Stimulated activated CD4-positive, alpha-beta T cell treated with anti-CD3 and anti-CD28 coated beads, Interleukin-12 subunit alpha, Interleukin-12 subunit beta, amount 100 ng/mL, for 24 hours (primary cell): ENCODE data around the gene PRKG1.

Experiments
- DNase-seq, 2 experiments: peaks; one replicate each; pipeline ENCODE4 v3.0.0-alpha.2; 2020; ENCODE audit warnings: low read depth in 2 of 2

PRKG1 gene

DNA sequence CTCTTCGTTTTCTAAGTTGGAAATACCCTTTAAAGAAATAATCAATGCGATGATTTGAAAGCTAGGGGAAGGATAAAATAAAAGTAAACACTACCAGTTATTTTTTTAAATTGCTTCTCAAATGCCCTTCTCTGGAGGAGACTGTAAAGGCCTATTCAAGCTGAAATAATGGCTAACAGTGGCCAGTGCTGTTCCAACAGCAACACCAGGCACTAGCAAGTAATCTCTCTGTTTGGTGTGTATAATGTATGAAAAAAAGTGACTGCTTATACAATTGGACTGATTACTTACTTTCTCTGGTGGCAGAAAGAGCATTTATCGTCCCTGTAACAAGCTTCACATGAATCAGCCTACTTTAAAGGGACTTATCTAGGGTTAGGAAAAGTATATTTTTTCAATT, 522.4 kb downstream of the PRKG1 start:
- DNase-seq, result no peak

DNA sequence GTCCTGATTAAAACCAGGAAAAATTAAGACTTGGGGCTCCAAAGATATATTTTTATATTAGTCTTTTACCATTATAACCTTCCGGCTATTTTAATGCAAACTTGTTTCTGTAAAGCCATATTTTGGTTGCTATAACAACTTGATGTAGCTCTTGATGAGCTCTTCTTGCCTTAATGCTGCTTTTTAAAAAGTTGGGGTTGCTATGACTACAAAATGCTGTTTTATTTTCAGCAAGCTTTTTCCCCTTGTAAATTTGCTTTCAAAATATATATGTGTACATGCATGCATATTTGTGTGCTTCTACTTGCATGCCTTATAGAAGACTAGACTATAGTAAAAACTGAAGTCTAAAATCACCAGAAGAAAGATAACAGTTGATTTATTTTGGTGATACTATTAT, 525.4 kb downstream of the PRKG1 start:
- no peak for DNase-seq

DNA sequence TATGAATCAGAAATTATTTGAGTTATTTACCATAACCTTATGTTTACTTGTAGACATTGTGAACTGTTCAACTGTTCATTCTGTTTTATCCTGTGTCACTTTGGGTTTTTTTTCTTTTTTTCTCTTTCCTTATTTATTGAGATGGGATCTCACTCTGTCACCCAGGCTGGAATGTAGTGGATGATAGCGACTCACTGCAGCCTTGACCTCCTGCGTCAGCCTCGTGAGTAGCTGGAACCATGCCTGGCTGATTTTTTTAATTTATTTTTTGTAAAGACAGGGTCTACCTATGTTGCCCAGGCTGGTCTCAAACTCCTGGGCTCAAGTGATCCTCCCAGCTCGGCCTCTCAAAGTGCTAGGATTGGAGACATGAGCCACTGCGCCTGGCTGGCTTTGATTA, 528.0 kb downstream of the PRKG1 start:
- DNase-seq, result no peak

DNA sequence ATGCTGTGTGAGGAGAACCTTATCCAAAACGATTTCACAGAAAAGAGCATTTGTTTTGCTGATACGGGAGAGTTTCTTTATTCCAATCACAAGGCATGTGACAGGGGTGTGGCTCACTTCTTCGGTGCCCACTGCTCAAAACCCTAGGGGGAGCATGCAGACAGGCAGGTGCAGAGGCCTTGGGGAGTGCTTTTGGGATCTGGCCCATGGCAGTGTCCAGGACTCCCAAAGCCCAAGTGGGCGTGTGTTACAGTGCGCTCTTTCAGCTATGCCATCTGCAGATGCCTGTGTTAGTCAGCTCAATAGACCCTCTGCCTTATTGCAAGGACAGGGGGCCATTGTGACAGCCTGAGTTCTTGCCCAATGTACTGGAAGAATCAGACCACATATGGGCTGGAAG, 530.3 kb downstream of the PRKG1 start:
- DNase-seq, result no peak

DNA sequence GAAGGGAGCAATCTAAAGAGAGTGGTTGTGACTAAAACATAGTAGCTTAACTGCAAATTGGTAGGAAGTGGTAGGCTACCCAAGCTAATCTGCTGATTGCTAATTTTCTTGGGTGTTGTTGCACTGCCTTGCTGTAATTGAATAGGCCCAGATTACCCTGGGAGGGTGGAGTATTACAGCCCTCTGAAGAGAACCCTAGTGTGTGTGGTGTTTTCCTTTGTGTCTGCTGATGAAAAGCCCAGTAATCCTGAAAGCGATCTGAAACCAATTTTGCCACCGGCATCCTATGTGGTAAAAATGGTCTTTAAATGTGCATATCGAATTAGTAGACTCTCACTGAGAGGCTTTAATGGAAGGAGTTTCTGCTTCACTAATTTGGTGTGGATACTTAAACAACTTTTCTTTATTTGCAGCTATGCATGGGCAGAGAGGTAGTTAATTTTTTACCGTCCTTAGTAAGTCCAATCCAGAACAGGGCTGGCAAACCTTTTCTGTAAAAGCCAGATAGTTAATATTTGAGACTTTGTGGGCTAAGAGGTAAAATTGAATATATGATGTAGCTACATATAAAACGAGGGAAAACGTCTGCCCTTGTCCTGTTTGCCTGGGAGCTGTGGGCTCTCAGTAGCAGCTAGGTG, 532.7 kb downstream of the PRKG1 start:
- no peak for DNase-seq

DNA sequence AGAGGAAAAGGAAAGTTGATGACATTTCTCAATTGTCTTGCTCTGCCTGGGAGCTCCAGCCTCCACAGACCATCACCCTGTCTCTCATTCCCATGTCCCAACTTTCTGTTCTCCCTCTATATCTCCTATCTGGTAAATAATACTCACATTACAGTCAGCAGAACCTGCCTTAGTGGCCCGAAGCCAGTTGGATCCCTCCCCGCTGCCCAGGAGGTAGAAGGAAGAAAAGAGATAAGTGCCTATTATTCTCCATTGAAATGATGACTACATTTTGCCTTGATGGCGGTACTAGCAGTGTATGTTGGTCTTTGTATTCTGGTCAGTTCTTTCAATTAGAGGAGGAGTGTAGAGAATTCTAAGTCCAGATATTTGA, 533.2 kb downstream of the PRKG1 start:
- no peak for DNase-seq

DNA sequence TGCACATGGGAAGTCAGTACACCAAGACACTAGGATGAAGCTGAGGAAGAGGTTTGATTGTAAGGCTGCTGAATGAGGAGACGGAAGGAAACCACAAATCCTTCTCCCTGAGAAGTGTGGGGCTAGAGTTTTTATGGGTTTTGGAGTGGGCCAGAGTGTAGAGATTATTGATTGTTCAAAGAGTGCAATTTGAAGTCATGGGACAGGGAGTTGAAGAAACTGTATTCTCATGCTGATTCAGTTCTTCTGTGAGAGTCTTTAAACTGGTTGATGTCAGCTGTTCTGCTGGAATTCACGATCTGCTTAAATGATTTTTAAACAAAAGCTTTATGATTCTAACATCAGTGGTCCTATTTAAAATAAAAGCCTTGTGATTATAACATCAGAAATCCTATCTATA, 533.9 kb downstream of the PRKG1 start:
- no peak for DNase-seq

DNA sequence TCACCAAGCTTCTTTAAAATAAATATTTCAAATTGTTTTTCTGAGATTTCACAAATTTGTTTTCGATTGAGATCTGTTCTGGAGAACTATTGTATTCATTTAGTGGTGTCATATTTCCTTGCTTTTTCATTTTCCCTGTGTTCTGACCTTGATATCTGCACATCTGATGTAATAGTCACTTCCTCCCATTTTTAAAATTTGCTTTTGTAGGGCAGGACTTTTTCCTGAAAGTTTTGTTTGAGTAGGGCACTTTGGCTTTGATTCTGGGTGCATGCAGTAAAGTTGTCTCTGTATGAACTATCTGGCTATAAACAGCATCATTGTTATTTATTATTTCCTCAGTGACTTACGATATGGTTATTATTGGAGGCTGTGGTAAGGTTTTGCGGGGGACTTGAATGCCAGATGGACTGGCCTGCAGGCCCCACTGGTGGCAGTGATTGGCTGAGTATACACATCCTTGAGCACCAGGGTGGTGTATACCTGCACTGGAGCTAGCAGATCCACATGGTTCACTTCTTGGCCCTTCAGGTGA, 541.5 kb downstream of the PRKG1 start:
- DNase-seq, result no peak

DNA sequence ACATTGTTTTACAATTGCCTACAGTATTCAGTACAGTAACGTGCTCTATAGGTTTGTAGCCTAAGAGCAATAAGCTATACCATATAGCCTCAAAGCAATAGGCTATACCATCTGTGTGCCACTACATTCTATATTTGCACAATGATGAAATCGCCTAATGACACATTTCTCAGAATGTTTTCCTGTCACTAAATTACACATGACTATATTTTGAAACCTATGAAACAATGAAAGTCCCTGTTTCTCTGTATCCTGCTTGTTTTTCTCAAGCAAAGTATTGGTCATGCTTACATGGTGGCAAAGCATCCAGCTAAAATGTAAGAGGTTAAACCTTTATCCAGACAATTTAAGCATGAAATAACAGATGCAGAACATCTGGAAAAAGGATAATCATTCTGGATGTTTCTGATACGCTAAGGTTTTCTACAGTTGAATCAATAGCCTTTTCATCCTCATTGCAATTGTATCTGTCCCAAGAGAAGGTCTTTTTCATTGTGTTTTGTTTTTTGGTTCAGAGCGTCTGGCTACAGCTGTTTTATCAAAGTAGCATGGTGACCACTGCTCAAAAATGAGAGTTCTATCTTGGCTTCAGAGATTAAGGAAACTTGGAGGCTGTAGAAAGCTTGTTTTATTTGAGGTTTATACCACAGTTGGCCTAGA, 543.4 kb downstream of the PRKG1 start:
- DNase-seq, result no peak

DNA sequence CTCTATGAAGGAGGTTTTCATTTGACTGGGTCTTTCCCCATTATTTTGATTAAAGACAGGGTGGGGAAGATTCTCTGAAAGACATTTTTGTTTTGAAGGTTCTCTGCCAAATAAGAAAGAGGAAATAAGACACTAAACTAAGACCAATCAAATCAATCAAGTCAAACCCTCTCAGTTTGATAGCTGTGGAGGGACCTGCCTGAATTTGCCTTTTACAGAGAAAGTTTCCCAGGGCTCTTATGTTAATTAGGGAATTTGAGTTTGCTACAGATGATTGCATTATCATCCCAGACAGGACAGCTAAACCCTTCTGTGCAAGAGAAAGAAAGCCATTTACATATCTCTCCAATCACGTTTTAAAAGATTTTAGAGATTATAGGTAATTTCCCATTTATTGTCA, 545.1 kb downstream of the PRKG1 start:
- no peak for DNase-seq

DNA sequence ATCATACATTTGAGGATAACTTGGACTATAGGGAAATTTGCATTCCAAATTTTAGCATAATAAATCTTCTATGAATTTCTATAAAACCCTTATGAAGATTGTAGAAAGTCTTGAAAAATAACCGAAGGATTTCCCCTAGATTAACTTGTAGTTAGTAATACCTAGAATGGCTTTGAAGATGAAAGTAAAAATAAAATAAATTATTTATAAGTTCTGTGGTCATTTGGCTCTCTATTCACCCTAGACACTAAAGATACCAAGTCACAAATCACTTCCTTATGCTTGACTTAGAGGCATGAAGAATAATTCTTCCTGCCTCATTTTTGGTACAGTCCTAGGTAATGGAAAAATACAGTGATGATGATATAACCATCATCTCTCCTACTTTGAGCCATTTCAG, 545.8 kb downstream of the PRKG1 start:
- no peak for DNase-seq

DNA sequence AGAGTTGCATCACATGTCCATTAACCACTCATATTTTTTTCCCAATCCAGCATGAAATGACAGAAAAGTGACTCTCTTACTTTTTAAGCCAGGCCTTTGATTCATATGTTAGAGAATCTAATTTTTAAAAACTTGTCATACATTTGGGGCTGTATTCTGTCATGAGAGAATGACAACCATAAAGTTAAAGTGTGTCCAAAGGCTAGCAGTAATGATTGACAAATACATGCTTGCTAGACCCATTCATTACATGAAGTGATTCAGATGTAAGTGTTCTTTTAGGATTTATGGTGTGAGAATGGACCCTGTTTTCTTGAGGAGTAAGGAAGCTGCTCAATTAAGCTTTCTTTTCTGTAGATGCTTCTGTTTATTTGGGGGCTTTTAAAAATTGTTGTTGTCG, 549.7 kb downstream of the PRKG1 start:
- DNase-seq, result no peak

DNA sequence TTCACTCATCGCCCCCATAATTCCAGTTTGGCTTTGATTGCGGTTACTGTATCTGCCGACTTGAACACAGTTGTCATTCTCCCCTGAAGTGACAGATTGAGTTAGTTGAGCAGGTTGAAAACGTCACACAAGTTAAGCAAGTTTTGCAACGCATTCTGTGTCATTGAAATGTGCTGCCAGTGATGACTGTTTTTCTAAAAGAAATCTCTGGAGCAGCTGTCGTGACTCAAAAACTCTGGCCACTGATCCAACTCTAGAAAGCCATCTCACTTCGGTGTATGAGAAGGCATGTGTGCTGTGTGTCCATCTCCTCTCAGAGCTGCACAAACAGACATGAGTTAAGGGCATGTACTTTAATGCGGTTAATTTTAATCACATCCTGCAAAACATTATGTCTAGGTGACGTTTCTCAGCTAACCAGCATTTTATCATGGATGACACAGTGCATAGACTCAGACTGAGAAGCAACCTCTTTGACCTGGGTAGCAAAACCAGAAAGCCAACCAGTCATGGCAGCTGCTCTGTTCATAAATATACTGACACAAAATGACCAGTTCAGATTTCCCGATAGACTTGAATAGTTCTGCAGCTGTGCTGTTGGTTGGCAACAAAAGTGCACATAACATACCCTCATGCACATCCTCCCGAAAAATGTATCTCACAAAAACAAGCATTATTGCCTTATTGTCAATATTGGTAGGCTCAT, 555.8 kb downstream of the PRKG1 start:
- DNase-seq, result no peak

DNA sequence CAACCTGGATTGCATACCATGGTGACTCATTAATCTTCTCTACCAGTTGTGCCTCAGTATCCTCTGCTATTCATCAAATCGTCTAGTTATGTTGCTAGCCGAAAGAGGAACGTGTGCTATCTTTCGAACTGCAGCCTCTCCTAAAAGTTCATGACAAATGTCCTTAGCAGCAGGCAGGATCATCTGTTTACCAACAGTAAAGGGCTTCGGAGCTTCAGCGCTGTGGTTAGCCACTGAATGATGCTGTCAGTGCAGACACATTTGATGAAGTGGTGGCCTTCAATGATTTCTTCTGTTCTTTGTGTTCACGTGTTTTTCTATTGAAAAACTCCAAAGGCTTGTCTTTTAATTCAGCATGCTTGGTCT, 556.3 kb downstream of the PRKG1 start:
- DNase-seq, result no peak

DNA sequence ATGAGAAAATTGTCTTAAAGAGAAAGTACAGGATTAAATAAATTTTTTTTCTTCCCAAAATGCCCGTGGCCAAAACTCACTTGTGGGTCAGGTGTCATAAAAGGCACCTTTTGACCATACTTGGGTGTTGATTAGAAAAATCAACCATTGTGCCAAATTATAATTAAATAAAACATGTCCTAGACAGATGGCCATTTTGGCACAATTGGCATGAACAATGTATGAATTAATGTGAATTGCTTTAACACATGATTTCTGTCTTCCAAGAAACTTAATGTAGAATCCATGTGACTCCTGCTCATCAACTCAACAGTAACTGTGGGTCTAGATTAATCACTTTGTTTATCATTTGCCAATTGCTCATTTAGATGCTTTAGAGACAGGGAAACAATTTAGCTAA, 561.1 kb downstream of the PRKG1 start:
- DNase-seq, result no peak

DNA sequence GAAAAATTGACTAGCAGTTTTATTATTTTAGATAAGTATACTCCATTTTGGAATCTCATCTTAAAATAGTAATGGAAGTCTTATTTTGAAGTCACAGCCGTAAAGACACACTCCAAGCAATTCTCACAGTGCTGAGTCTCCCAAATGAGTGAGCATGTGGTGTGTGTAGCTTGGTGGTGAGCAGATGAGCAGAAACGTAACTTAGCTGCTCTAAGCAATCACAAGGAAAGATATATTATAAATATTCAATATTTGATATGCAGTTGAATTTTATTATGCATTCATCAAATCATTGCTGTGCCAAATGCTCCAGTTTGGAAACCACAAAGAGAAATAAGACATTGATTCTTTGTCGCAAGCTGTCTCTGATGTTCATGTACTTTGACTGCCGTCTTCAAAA, 563.9 kb downstream of the PRKG1 start:
- no peak for DNase-seq

DNA sequence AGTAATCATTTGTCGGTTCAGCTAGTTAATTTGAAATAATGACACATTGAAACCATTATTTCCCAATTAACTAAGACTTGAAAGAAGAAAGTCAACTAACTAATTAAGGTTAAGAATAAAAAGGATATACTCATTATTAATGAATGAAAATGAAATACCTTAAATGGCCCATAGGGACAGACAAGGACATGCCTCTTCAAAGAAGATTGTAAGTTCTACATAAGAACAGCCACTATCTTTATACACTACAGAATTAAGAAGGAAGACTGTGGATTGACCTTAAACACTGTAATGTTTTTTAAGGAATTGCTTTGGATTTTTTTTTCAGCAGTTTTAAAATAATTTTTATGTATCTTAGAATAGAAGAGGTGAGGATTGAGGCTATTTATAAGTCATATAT, 564.5 kb downstream of the PRKG1 start:
- no peak for DNase-seq

DNA sequence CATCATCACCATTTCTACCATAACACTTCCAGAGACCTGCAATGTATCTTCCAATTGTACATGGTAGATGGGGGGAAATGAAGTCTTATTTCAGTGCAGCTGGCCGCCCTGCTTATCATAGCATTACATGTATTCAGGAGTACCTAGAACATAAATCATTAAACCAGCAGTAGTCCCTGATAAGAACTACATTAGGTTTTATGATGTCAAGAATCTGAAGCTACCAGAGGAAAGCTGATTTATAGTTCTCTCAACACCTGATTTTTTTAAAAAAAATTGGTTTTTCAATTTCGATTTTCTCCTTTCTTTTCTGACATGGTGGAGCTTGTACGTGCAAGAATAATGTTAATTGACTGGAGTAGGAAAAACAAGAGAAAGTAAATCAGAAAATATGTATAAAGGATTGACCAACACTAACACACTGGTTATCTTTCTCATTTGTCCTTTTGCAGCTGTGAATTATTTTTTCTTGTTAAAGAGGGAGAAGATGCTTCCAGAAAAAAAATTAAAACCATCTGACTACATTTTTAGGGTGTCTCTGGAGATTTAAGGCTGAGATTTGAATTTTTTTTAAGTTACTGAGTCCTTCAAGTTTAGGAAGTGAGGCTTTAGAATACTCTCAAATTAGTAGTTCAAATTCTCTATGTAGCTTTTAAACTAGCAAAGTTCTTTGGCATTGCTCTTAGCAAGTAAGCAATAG, 566.0 kb downstream of the PRKG1 start:
- DNase-seq, result no peak

DNA sequence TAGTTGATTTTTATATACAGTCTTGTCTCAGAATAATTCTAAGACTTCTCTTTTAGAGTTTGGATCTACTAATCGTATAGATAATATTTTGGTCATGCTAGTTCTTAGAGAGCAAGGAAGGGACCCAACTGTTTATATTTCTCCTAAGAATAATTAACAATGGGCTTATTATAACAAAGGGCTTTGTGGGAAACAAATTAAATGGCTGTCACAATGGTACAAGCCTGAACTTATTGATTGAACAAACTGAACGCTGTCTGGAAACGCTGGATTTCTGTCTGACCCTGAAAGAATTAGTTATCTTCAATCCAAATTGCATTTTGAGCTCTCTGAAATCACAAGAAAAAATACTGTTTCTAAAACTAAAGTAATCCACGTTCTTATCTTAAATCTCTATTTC, 568.3 kb downstream of the PRKG1 start:
- no peak for DNase-seq

DNA sequence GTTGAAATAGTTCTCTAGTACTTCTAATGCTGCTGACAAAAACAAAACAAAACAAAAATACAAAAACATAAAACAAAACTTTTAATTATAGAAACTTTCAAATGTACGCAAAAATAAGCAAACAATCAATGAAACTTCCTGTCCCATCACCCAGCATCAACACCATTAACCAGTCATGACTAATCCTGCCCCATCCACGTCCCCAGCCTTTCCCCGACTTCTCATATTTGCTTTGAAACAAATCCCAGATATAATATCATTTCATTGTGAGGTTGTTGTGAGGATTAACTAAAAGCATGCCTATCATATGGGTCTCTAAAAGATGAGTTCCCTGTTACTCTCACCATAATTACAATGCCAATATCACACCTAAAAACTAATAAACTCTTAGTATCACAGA, 569.4 kb downstream of the PRKG1 start:
- no peak for DNase-seq

DNA sequence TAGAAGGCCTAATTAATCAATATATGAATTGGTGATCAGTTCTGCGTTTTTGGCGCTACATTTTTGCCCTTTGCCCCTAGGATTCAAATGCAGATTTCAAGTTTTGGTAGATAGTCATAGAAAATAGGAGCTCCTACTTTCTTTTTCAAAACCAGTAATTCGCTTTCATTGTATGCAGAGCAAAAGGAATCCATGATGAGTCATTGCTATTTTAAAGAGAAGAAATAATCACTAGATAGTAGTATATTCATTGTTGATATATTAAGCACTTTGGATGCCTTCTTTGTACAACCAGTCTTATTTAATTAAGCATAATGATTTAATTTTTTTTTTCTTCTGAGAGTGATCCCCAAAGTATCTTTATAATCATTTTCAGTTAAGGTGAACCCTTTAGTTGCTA, 574.8 kb downstream of the PRKG1 start:
- no peak for DNase-seq

DNA sequence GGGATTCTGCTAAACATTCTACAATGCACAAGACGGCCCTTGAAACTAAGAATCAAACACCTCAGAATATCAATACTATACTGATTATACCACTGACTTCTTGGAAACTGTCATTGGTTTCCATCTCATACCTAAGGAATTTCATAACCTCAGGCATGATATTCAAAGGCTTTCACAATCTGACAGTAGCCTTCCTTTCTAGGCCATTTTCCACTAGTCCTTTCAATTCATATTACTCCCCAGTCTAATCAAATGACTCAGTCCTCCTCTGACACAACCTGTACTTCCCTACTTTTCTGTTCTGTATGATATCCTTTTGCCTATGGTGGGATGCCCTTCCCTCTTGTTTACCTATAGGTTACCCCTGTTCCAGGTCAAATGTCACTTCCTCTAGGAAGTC, 576.8 kb downstream of the PRKG1 start:
- no peak for DNase-seq

DNA sequence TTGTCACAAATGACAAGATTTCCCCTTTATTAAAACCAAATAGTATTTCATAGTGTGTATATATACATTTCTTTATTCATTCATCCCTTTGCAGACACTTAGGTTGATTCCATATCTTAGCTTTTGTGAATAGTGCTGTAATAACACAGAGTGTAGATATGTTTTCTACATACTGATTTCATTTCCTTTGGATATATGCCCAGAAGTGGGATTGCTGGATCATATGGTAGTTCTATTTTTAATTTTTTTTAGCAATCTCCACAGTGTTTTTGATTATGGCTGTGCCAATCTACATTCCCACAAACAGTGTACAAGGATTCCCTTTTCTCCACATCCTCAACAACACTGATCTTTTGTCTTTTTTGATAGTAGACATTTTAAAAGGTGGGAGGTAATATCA, 578.7 kb downstream of the PRKG1 start:
- DNase-seq, result no peak
